HG02588 (cell line): ENCODE measurements around the gene ANKS4B.
"Not testable (repeated sequence)": the region's sequence is repeated elsewhere in the genome, so short reads cannot be mapped to it uniquely, and the experiment has no call there.

Experiments
- ATAC-seq: cut with Tn5 transposase; IDR thresholded peaks from one replicate; pipeline ENCODE4 v1.9.1; 2021; ENCODE audit warnings: mild to moderate bottlenecking, moderate library complexity; ENCODE audit not compliant: unreplicated experiment

Gene ANKS4B

GRCh38 chr16:21233521-21234150 lies at the start of gene ANKS4B:
Gene ANKS4B (plus strand): TSS chr16:21233699. CDS start chr16:21233738, 39 bp downstream.
- ATAC-seq = no peak

GRCh38 chr16:21183995-21184394 lies 49.5 kb upstream of the ANKS4B start:
- no peak for ATAC-seq

GRCh38 chr16:21184834-21185233 lies 48.7 kb upstream of the ANKS4B start:
- ATAC-seq = no peak

GRCh38 chr16:21185659-21186325 lies 47.7 kb upstream of the ANKS4B start:
- ATAC-seq = no peak

GRCh38 chr16:21186326-21186691 lies 47.2 kb upstream of the ANKS4B start:
- ATAC-seq = no peak

- ATAC-seq = no peak
Observed at GRCh38 chr16:21189311-21189710, 44.2 kb upstream of the ANKS4B start.

- ATAC-seq = no peak
Observed at GRCh38 chr16:21190013-21190412, 43.5 kb upstream of the ANKS4B start.

- no peak for ATAC-seq
Observed at GRCh38 chr16:21190599-21190998, 42.9 kb upstream of the ANKS4B start.

- no peak for ATAC-seq
Observed at GRCh38 chr16:21192991-21193390, 40.5 kb upstream of the ANKS4B start.

GRCh38 chr16:21194771-21195301 lies 38.7 kb upstream of the ANKS4B start:
- no peak for ATAC-seq

GRCh38 chr16:21195330-21195729 lies 38.2 kb upstream of the ANKS4B start:
- not testable (repeated sequence) for ATAC-seq

- no peak for ATAC-seq
Observed at GRCh38 chr16:21197112-21197511, 36.4 kb upstream of the ANKS4B start.

- no peak for ATAC-seq
Observed at GRCh38 chr16:21197621-21198020, 35.9 kb upstream of the ANKS4B start.

GRCh38 chr16:21199607-21200218 lies 33.8 kb upstream of the ANKS4B start:
- no peak for ATAC-seq

- no peak for ATAC-seq
Observed at GRCh38 chr16:21203155-21203797, 30.2 kb upstream of the ANKS4B start.

- ATAC-seq = no peak
Observed at GRCh38 chr16:21205303-21205702, 28.2 kb upstream of the ANKS4B start.

- no peak for ATAC-seq
Observed at GRCh38 chr16:21206550-21206949, 26.9 kb upstream of the ANKS4B start.

GRCh38 chr16:21208446-21209230 lies 24.9 kb upstream of the ANKS4B start:
- ATAC-seq = no peak

GRCh38 chr16:21211486-21211885 lies 22.0 kb upstream of the ANKS4B start, which contains the start of gene ZP2:
Gene ZP2 (minus strand): TSS chr16:21211574. CDS start chr16:21211547, 27 bp downstream.
- ATAC-seq = no peak

- ATAC-seq = no peak
Observed at GRCh38 chr16:21214086-21214485, 19.4 kb upstream of the ANKS4B start.

GRCh38 chr16:21217121-21217520 lies 16.4 kb upstream of the ANKS4B start:
- no peak for ATAC-seq
